UCSD-AML1 (cell line): ENCODE data around the gene SP140L.
"Not testable (repeated sequence)": the region's sequence is repeated elsewhere in the genome, so short reads cannot be mapped to it uniquely, and the experiment has no call there.

Experiments used
- DNase-seq: peaks from one replicate; lab custom pipeline; 2025; ENCODE audit not compliant: unreplicated experiment; lab: John Stamatoyannopoulos, UW

Gene SP140L

GRCh38 chr2:230323385-230324106 is 3.4 kb upstream of the SP140L start:
- DNase-seq = no peak

- DNase-seq = no peak
Observed at GRCh38 chr2:230324503-230324902, 2.5 kb upstream of the SP140L start.

- DNase-seq = no peak
Observed at GRCh38 chr2:230325316-230326243, 1.4 kb upstream of the SP140L start.

- DNase-seq = no peak
Observed at GRCh38 chr2:230327418-230328154, 593 bp downstream of the SP140L start.

GRCh38 chr2:230328155-230328458 is 1.1 kb downstream of the SP140L start:
- DNase-seq = no peak

- DNase-seq = no peak
Observed at GRCh38 chr2:230329946-230330605, 3.1 kb downstream of the SP140L start.

GRCh38 chr2:230330725-230331124 is 3.7 kb downstream of the SP140L start:
- DNase-seq = no peak

GRCh38 chr2:230335461-230335863 is 8.5 kb downstream of the SP140L start:
- no peak for DNase-seq

- no peak for DNase-seq
Observed at GRCh38 chr2:230335864-230336506, 9.0 kb downstream of the SP140L start.

GRCh38 chr2:230341936-230342528 is 15.0 kb downstream of the SP140L start:
- not testable (repeated sequence) for DNase-seq

GRCh38 chr2:230343041-230343624 is 16.1 kb downstream of the SP140L start:
- not testable (repeated sequence) for DNase-seq

GRCh38 chr2:230343747-230344146 is 16.8 kb downstream of the SP140L start:
- no peak for DNase-seq

- no peak for DNase-seq
Observed at GRCh38 chr2:230346465-230346864, 19.5 kb downstream of the SP140L start.

GRCh38 chr2:230346921-230347533 is 20.0 kb downstream of the SP140L start:
- no peak for DNase-seq

GRCh38 chr2:230347659-230348305 is 20.8 kb downstream of the SP140L start:
- no peak for DNase-seq

- DNase-seq = no peak
Observed at GRCh38 chr2:230348787-230349186, 21.8 kb downstream of the SP140L start.

- DNase-seq = no peak
Observed at GRCh38 chr2:230356084-230356483, 29.1 kb downstream of the SP140L start.

GRCh38 chr2:230358305-230358704 is 31.3 kb downstream of the SP140L start:
- no peak for DNase-seq

- no peak for DNase-seq
Observed at GRCh38 chr2:230360028-230360427, 33.0 kb downstream of the SP140L start.
